GM12873 (cell line): ENCODE results near the gene ABCG1.

ENCODE experiments used
- TF ChIP-seq, protein P1 (sequence below): IDR thresholded peaks from 2 replicates; pipeline ENCODE4 v1.5.1; 2012; ENCODE audit warnings: low read depth, mild to moderate bottlenecking, moderate library complexity, low read length, control low read depth; ENCODE audit not compliant: insufficient read depth; ENCODE audit errors: missing control alignments

Gene ABCG1

DNA sequence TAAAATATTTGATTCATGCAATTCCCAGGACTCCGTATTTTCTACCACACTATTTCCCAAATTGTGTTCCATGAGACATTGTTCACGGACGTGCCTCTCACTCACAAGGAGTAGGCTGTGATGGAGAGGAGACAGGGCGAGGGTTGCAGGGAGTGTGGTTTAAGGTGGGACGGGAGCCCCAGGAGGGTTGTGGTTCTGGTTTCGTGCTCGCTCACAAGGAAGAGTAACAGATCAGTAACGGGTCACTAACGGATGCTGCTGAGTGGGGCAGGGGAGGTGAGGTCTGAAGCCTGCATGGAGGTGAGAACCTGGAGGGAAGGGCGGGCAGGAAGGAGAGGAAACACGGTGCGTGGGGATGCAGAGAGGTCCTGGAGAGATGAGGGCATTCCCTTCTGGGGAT lies 67.5 kb downstream of the ABCG1 start:
- TF ChIP-seq, protein P1, sequence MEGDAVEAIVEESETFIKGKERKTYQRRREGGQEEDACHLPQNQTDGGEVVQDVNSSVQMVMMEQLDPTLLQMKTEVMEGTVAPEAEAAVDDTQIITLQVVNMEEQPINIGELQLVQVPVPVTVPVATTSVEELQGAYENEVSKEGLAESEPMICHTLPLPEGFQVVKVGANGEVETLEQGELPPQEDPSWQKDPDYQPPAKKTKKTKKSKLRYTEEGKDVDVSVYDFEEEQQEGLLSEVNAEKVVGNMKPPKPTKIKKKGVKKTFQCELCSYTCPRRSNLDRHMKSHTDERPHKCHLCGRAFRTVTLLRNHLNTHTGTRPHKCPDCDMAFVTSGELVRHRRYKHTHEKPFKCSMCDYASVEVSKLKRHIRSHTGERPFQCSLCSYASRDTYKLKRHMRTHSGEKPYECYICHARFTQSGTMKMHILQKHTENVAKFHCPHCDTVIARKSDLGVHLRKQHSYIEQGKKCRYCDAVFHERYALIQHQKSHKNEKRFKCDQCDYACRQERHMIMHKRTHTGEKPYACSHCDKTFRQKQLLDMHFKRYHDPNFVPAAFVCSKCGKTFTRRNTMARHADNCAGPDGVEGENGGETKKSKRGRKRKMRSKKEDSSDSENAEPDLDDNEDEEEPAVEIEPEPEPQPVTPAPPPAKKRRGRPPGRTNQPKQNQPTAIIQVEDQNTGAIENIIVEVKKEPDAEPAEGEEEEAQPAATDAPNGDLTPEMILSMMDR, result no peak

DNA sequence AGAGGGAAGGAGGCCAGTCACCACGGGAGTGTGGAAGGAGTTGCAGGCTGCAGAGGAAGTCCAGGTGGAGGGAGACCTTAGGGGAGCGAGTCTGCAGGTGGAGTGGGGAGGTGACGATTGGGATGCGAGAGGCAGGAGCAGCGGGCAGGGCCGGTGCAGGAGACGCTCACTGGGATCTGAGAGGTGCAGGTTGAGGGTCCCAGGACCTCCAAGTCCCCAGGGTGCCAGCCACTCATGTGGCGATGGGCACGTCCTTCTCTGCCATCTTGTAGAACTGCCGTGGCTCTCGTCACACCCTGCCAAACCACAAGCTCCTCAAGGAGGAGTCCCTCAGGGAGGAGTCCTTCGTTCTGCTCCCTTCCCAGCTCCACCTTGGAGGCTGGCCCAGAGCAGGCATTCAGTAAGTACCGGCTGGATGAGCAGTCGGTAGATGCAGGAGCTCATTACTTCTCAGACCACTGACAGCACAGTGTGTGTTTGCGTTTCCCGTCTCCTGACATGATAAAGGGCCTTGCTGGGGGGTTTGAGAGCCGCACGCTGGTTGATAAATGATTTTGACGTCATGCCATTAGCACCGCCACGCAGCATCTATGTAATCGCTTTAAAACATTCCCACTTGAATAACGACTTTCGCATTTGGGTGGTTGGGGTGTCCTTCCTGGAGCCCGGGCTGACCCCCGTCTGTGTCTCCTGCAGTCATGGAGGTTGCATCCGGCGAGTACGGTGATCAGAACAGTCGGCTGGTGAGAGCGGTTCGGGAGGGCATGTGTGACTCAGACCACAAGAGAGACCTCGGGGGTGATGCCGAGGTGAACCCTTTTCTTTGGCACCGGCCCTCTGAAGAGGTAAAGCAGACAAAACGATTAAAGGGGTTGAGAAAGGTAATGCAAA lies 68.5 kb downstream of the ABCG1 start:
- TF ChIP-seq, protein P1, result no peak

DNA sequence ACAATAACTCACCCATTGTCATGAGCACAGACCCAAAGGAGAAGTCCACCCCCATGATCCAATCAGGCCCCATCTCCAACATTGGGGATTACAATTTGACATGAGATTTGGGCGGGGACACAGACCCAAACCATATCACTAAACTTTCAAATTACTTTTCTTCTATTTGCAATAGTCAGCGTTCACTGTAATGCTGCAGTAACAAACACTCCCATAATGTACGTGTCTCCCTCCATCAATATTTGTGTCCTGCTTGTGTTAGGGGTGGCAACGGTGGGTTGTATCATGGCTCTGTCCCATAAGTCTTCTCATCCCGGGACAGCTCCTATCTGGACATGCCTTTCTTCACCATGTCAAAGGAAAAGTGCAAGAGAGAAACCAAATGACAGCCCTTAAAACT lies 70.0 kb downstream of the ABCG1 start:
- TF ChIP-seq, protein P1, result no peak

DNA sequence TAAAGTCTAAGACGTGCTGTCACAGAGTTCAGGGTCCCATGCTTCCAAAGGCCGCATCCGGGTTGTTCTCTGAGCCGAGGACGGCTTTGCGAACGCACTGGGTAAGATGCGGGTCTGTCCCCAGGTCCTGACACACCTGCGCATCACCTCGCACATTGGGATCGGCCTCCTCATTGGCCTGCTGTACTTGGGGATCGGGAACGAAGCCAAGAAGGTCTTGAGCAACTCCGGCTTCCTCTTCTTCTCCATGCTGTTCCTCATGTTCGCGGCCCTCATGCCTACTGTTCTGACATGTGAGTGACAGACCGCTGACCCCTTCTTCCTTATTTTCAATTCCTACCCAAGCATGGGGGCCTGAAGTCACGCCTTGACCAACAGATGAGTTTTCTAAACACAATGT lies 71.0 kb downstream of the ABCG1 start:
- TF ChIP-seq, protein P1, result no peak

DNA sequence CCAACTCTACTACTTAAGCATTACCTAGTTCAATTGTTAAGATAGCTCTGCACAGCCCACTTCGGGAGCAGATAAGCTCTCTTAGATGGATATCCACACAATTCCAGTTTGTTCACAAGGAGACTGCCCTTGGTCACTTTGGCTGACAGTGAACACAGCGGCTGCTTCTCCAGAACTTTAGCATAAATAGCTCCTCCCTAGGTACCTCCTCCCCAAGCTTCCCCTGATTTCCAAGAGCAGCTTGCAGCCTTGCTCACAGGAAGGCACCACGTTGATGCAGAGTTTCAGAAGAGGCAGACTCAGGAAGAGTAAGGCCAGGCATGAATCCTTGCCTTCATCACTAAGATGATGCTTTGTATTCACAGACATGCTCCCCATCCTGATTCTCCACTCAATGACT lies 71.6 kb downstream of the ABCG1 start:
- TF ChIP-seq, protein P1, result no peak

DNA sequence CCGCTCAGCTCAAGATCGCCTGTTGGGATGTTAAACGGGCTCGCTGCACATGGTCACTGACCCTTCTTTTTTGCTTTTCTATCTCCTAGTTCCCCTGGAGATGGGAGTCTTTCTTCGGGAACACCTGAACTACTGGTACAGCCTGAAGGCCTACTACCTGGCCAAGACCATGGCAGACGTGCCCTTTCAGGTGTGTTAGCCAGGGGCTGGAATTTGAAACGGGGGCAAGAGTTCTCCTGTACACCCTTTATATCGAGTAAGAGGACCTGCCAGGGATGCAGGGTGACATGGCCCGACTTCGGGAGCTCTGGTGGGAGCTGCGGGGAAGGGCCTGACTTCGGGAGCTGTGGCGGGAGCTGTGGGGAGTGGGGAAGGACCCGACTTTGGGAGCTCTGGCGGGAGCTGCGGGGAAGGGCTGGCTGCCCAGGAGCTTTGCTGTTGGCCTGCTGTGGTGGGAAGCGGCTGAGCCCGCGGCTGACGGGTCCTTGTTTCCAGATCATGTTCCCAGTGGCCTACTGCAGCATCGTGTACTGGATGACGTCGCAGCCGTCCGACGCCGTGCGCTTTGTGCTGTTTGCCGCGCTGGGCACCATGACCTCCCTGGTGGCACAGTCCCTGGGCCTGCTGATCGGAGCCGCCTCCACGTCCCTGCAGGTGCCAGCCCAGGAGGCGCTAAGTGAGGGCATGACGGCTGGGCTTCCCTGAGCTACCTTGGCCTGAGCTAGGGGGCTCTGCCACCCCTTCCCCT lies 72.2 kb downstream of the ABCG1 start:
- TF ChIP-seq, protein P1, result no peak

DNA sequence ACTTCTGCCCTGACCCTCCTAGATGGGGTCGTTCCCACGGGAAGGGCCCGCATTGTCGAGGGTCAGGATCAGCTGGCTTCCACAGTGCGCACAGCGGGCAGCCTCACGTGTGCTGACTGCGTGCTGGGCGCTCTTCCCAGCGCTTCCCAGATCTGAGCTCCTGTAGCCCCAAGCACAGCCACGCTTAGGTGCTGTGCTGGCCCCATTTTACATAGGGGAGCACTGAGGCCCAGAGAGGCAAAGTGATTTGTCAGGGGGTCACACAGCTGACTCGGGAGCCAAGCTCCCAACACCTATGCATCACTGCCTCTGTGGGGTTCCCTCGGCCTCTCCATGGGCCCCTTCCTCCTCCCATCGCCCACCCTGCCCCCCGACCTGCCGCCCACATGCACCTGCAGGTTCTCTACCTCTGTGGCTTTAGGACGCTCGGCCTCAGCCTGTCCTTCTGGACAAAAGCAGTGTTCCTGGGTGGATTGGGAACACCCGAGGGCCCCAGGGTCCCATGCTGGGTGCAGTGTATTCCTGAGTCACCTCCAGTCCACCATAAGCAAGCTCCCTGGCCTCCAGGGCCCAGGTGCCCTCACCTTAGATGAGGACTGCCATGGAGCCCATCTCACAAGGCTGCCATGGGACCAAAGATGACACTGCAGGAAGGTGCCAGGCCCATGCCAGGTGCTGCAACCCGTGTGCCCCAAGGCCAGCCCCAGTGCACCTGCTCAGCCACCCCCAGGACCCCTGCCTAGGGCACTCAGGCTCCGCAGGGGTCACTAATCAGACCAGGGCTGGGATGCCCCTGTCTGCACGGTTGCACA lies 73.0 kb downstream of the ABCG1 start:
- TF ChIP-seq, protein P1, result no peak
